ENCODE results near the gene THUMPD3. TPM values are rescaled to one million over a fixed set of nuclear protein-coding genes. Genes with fewer than 3 reads are reported as not detected.

The THUMPD3 gene
- total and polyA plus RNA-seq, 9 of the 15 experiments (the other 6 are each of a cell fraction or from before 2014, with no cell fraction given): 58.3 to 132 (median 113) TPM

- no peak for TF ChIP-seq ZBTB49 (CRISPR knock-in tag; IDR thresholded peaks at IDR 0.05; ENCODE audit: borderline replicate concordance)
- peak in 1 of 2 experiments; percentile 61; a peak in 1 of 4 replicates for TF ChIP-seq SIN3A (IDR thresholded peaks at IDR 0.05; ENCODE audit: borderline replicate concordance in 2 of 2, control insufficient read depth in 1 of 2, low read depth in 2 of 2, low read length in 2 of 2)
- TF ChIP-seq PKNOX1 (IDR thresholded peaks at IDR 0.05): peak; percentile 21; the same call in 1 of the 2 replicates
- no peak for TF ChIP-seq GABPB1 (CRISPR knock-in tag; IDR thresholded peaks at IDR 0.05)
- TF ChIP-seq CBX5 (IDR thresholded peaks at IDR 0.05; ENCODE audit: borderline replicate concordance, low read depth): no peak
- no peak for TF ChIP-seq MNT (conservative IDR thresholded peaks at IDR 0.05)
- no peak for TF ChIP-seq GATAD2A (IDR thresholded peaks at IDR 0.05)
- no peak for TF ChIP-seq HEY1 (CRISPR knock-in tag; IDR thresholded peaks at IDR 0.05; ENCODE audit: borderline replicate concordance)
- peak; percentile 14; the same call in 1 of the 2 replicates for TF ChIP-seq LCOR (CRISPR knock-in tag; IDR thresholded peaks at IDR 0.05)
Observed at GRCh38 chr3:9395570-9396300, 32.9 kb downstream of the THUMPD3 start (continued).
